HG02938 (cell line): Measurements from ENCODE around the gene PNPLA5.

Experiments used
- ATAC-seq: cut with Tn5 transposase; IDR thresholded peaks from one replicate; pipeline ENCODE4 v1.9.1; 2021; ENCODE audit warnings: mild to moderate bottlenecking, moderate library complexity; ENCODE audit not compliant: unreplicated experiment

The PNPLA5 gene

GRCh38 chr22:43855431-43855830 is 36.4 kb downstream of the PNPLA5 start:
- no peak for ATAC-seq

DNA sequence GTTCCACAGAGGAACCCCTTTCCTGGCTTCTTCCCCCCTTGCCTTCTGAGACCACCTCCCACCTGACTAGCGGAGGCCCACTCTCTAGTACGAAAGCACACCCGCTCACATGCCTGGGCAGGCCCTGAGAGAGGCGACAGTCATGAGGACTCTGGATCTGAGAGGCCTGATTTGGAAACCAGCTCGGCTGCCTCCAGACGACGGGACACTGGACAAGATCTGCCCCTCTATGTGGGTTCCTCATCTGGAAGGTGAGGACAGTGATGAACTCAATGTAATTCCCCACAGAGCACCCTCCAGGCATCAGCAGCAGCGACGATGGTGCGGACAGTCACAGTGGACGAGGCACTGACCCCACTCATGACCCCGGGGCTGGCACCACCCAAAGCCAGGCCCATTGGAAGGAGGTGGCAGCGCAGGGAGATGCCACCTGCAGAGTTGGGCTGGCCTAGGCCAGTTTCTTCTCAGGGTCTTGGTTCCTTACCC is 37.0 kb downstream of the PNPLA5 start:
- ATAC-seq: no peak

GRCh38 chr22:43854121-43854785 is 37.6 kb downstream of the PNPLA5 start:
- no peak for ATAC-seq

DNA sequence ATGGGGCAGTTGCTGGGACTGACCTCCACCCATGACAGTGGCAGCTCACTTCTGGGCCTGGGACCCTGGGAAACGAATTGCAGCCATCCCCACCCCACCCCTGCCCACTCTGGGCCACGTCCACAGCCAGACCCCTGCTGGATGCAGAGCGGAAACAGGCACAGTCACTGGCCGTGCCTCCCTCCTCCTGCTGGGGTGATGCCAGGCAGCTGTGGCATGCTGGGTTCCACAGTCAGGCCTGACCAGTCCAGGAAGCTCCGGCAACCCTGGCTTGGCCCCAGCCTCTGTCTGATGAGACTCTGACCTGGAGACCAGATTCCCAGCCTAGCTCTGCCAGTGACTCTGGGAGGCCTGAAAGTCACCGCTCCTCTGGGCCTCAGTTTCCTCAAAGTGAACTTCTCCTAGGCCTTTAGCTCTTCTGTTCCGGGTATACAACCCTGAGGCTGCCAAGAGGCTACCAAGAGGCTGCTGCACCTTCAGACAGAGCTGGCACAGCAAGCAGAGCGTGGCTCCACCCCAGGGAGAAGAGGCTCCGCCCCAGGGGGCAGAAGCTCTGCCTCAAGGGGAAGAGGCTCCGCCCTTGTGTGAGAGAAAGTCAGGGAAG is 38.4 kb downstream of the PNPLA5 start:
- ATAC-seq: no peak

DNA sequence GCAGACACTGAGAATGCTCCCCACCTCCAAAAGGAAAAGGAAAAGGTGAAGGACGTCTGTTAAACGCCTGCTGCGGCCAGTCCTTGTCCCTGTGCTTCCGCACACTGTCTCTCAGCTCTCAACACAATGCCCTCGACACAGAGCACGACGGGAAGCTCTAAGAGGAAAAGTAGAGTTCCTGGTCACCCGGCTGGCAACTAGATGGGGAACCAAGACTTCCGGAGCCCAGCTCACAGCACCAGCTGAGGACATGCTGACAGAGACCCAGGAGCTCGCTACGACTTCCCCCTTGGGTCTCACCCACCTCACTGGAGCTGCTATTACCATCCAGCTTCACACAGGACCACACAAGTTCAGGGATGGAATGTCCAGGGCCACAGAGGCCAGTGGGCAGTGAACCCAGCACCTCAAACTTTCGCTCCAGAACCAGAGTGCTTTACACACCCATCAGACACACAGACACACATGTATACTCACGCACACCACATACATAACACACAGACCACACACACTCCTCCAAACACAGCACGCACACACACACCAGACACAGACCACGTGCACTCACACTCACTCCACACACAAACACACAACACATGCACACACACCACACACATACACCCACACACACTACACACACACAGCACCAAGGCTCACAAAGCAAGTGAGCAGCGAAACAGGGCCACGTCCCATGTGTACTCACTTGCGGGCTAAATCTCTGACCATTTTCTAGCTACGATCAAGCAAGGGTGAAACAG is 39.1 kb downstream of the PNPLA5 start:
- ATAC-seq: no peak

DNA sequence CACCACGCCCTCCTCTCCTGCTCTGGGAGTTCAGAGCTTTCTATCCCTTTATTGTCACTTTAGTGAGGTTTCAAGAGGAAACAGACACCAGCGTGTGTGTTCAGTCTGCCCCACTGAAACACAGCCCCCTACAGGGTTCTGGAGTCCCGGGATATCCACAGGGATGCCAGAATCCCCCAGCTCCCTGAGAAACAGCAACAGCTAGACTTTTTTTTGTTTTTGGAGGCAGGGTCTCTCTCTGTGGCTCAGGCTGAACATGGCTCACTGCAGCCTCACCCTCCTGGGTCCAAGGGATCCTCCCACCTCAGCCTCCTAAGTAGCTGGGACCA is 39.9 kb downstream of the PNPLA5 start:
- ATAC-seq: no peak

DNA sequence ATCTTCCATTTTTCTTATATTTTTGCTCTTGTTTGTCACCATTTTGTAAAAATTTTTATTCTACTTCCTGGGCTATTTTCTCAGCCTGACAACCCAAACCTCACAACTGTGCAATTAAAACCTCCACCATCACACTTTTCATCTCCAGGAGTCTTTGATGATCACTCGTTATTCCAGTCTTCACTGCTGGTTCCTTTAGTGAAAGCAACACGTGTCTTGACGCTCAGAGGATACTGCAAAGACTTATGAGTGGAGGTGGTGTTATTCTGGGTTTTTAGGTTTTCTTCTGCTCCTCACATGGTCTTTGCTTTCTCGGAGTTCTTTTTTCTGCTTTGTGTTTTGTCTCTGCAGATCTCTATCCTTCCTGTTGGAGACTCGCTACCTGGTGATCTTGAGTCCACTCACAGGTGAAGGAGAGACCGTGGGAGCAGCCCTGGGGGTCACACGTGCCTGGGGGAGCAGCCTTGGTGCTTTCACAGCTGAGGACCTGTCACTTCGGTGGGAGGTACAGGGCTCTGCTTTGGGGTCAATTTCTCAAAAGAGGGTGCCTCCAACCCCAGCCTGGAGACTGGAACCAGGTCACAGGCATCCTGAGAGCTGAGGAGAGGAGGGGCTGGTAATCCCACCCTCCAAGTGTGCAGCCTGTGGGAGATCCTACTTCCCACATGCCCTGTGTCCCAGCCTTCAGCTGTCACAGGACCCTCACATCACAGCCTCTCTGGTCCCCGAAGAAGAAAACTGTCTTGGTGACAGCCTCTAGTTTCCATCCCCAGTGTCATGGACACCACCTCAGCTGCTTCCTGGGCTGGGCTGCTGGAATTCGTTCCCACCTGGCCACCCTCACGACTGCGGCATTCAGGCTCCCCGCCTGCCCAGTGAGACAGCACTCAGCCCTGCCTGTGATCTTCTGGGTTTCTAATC is 40.5 kb downstream of the PNPLA5 start:
- ATAC-seq: no peak

GRCh38 chr22:43850529-43850928 is 41.3 kb downstream of the PNPLA5 start:
- no peak for ATAC-seq

- ATAC-seq: no peak
Observed at GRCh38 chr22:43849731-43850130, 42.1 kb downstream of the PNPLA5 start.

DNA sequence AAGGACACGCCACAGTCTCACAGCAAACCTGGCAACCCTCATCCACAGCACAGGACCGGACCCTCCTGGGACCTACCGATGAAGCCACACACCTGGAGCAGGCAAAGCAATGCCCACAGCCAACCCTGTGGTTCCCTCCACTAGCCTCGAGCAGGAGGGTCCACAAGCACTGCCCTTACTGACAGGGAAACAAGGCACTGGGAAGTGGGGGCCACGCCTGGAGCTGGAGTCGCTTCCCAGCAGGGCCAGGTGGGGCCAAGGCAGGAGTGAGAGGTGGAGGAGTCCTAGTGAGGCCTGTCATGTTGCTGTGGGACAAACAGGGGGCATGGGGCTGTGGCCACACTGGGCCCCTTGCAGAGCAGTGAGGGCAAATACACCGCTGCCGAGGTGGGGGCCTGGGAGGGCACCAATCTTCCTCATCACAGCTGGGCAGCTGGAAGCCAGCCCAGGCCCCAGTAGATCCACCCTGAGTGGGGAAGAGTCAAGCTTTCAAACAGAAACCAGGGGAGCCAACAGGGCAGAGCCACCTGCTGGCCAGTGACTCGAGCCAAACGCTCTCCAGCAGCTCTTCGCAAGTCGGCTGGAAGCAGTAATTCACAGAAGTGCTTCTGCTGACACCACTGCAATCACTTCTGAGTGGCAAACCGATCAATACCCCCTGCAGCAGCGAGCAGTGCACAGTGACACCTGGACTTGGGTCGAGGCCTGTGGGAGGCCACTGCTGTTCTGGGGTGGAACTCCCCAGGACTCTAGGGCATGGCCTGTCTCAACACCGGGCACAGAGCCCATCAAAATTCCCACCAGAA is 43.2 kb downstream of the PNPLA5 start:
- ATAC-seq: no peak

- no peak for ATAC-seq
Observed at GRCh38 chr22:43847376-43848289, 44.2 kb downstream of the PNPLA5 start.

DNA sequence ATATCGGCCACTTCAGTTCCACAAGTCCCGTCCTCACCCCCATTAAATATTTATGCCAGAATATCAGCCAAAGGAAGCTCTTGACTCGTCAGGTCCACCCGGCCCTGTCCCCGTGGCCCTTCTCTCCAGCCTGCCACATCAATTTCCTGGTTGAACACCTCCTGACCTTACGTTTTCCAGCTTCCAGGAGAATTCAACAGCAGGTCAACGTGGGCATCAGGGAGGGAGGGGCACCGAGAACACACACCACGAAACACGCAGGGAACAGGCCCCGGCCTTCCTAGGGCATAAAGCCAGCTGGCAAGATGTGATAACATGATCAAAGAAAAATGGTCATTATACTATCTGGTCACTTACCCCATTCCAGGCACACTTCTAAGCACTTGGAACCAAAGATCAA is 44.8 kb downstream of the PNPLA5 start:
- no peak for ATAC-seq

DNA sequence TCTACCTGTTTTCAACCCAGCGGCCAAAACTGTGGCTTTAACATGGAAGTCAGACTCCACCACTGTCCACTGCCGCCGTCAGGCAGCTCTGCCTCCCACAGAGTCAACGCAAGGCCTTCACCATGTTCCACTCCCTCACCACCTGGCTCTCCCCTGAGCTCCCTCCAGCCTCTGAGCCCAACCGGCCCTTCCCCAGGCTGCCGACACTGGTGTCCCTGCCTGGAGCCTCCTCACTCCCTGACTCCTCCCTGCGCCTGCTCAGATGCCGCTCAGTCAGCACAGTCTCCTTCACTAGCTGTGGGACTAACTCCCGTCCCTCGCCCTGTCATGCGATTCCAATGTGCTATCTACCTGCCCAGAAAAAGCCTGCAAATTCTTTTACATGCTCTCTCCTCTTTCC is 45.8 kb downstream of the PNPLA5 start:
- no peak for ATAC-seq

GRCh38 chr22:43844560-43845545 is 47.0 kb downstream of the PNPLA5 start:
- ATAC-seq: no peak

- no peak for ATAC-seq
Observed at GRCh38 chr22:43843783-43844530, 47.9 kb downstream of the PNPLA5 start.

- ATAC-seq: no peak
Observed at GRCh38 chr22:43841742-43842141, 50.1 kb downstream of the PNPLA5 start.

- ATAC-seq: no peak
Observed at GRCh38 chr22:43840851-43841250, 51.0 kb downstream of the PNPLA5 start.
